OCI-LY7 (cell line): ENCODE data around the gene CFAP210.
"Not testable (repeated sequence)": the region's sequence is repeated elsewhere in the genome, so short reads cannot be mapped to it uniquely, and the experiment has no call there.

Source experiments
- CTCF ChIP-seq: fragments of 200-600 bp; sonication (generic); conservative IDR thresholded peaks from 2 replicates; pipeline ENCODE4 v1.5.1; 2014; ENCODE audit warnings: mild to moderate bottlenecking, antibody characterized with exemption, low read length, moderate library complexity, mixed read lengths
- EZH2phosphoT487 ChIP-seq: fragments of 200-600 bp; sonication (generic); IDR thresholded peaks from 2 replicates; pipeline ENCODE4 v1.6.1; 2018; ENCODE audit warnings: low read depth, borderline replicate concordance, mild to moderate bottlenecking, mixed run types, antibody characterized with exemption, low read length, moderate library complexity, mixed read lengths

GRCh38 chr2:169684712-169685111 is 9.5 kb downstream of the CFAP210 start:
- TF ChIP-seq CTCF, EZH2phosphoT487: not testable (repeated sequence)
